Measurements from ENCODE around the gene CHCHD6. TPM values are rescaled to one million over a fixed set of nuclear protein-coding genes. Genes with fewer than 3 reads are reported as not detected.

Gene CHCHD6
- total RNA-seq, 2 donors from 2014 or later = 8.4 to 10.9 TPM

- DNase-seq (ENCODE audit: low spot score) = peak; percentile 71
- Histone ChIP-seq H3K36me3 (no peaks in the 10 kb centered on the region), H3K4me3 (no peak overlapping the region), H3K9me3 (no peaks in the 10 kb centered on the region), H3K27ac (no peak overlapping the region), H3K27me3 (no peaks in the 10 kb centered on the region), H3K4me1 (peaks cover 0 to 13% of the 10 kb centered on the region in 2 donors)
- TF ChIP-seq, protein P1, sequence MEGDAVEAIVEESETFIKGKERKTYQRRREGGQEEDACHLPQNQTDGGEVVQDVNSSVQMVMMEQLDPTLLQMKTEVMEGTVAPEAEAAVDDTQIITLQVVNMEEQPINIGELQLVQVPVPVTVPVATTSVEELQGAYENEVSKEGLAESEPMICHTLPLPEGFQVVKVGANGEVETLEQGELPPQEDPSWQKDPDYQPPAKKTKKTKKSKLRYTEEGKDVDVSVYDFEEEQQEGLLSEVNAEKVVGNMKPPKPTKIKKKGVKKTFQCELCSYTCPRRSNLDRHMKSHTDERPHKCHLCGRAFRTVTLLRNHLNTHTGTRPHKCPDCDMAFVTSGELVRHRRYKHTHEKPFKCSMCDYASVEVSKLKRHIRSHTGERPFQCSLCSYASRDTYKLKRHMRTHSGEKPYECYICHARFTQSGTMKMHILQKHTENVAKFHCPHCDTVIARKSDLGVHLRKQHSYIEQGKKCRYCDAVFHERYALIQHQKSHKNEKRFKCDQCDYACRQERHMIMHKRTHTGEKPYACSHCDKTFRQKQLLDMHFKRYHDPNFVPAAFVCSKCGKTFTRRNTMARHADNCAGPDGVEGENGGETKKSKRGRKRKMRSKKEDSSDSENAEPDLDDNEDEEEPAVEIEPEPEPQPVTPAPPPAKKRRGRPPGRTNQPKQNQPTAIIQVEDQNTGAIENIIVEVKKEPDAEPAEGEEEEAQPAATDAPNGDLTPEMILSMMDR (IDR thresholded peaks at IDR 0.05) = no peak
Measured at GRCh38 chr3:126895178-126896066, 191.4 kb downstream of the CHCHD6 start.

DNA sequence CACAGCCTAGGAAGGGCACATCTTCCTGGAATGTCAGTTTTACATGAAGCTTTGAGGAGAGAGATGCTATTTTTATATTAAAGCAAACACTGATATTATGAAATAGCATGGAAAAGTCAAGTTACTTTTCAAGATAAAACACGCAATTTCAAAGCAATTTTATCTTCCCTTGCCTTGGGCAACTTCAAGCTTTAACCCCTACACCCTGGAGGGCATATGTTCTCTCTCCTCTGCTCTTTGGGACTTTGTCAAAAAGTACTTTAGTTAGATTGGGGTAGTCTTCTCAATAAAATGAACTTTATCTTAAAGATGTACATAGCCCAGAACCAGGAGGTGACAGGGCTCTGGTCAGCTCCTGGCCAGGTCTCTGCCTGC lies 192.0 kb downstream of the CHCHD6 start:
- Histone ChIP-seq H3K9me3 (no peaks in the 10 kb centered on the region), H3K36me3 (no peaks in the 10 kb centered on the region), H3K4me3 (no peak overlapping the region), H3K27ac (no peak overlapping the region), H3K27me3 (no peaks in the 10 kb centered on the region), H3K4me1 (peaks cover 0 to 13% of the 10 kb centered on the region in 2 donors)
- no peak for DNase-seq (ENCODE audit: low spot score)
- TF ChIP-seq, protein P1 (IDR thresholded peaks at IDR 0.05) = no peak

DNA sequence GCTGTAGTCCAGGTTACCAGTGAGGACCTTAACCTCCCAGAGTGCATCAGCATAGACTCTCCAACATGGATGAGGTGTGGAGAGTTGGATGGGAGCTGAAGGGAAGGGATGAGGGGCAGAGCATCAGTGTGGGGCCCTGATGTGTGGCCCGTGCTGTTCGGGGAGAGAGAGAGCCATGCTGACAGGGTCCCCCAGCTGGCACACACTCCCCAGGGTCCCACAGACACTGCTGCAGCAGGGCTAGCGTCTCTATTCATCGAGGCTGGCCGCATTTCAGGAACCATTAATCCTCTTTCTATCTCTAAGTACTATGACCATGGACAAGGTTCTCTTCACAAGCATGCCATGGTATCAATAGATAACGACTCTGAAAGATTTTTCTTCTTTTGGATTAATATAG lies 192.9 kb downstream of the CHCHD6 start:
- TF ChIP-seq, protein P1 (IDR thresholded peaks at IDR 0.05) = no peak

DNA sequence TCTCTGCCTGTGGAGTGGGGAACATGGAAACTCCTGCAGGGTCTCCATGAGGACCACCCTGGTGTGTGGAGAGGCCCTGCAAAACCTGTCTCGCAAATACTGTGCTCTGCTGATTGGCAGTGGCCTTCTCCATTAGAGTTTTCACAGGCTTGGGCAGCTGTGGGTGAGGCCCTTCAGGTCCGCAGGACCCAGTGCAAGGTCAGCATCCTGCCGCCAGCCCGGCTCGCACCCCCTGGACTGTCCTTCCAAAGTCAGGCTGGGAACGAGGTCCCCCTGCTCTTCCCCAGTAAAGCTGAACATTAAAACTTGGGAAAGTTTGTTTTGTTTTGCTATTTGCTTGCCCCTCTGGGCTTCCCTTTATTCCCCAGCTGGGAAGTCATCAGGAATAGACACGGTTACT lies 193.9 kb downstream of the CHCHD6 start:
- TF ChIP-seq, protein P1 (IDR thresholded peaks at IDR 0.05) = no peak
- no peaks in the 10 kb centered on the region for H3K36me3 ChIP-seq

More for the DNA sequence above, 192.9 kb downstream of the CHCHD6 start:
- Histone ChIP-seq H3K4me1 (peaks cover 0 to 13% of the 10 kb centered on the region in 2 donors), H3K36me3 (no peaks in the 10 kb centered on the region), H3K27me3 (no peaks in the 10 kb centered on the region), H3K9me3 (no peaks in the 10 kb centered on the region), H3K4me3 (no peak overlapping the region), H3K27ac (no peak overlapping the region)
- no peak for DNase-seq (ENCODE audit: low spot score)

GRCh38 chr3:126900859-126901540 lies 197.0 kb downstream of the CHCHD6 start:
- DNase-seq (ENCODE audit: low spot score) = no peak
- H3K27me3 ChIP-seq = no peaks in the 10 kb centered on the region
- TF ChIP-seq, protein P1 (IDR thresholded peaks at IDR 0.05) = no peak
- peaks cover 0 to 4% of the 10 kb centered on the region in 2 donors for H3K4me1 ChIP-seq
- no peak overlapping the region for H3K4me3 ChIP-seq
- H3K9me3 ChIP-seq = no peaks in the 10 kb centered on the region
- no peak overlapping the region for H3K27ac ChIP-seq
- no peaks in the 10 kb centered on the region for H3K36me3 ChIP-seq

More for the DNA sequence above, 193.9 kb downstream of the CHCHD6 start:
- Histone ChIP-seq H3K4me3 (no peak overlapping the region), H3K27me3 (no peaks in the 10 kb centered on the region), H3K9me3 (no peaks in the 10 kb centered on the region), H3K4me1 (peaks cover 0 to 13% of the 10 kb centered on the region in 2 donors), H3K27ac (no peak overlapping the region)
- no peak for DNase-seq (ENCODE audit: low spot score)

Measured in right atrium auricular region (tissue), 2 donors.